ENCODE measurements around the gene IL13RA2. TPM values are rescaled to one million over a fixed set of nuclear protein-coding genes. Genes with fewer than 3 reads are reported as not detected.

IL13RA2 gene
- total and polyA plus RNA-seq, 4 donors: 1.9 to 5.4 (median 2.8) TPM

GRCh38 chrX:115029440-115029839, 12.0 kb upstream of the IL13RA2 start:
- H3K36me3 ChIP-seq (ENCODE audit: control insufficient read depth in 4 of 4, insufficient read depth in 3 of 4, low read depth in 1 of 4, low read length in 3 of 4): no peaks in the 10 kb centered on the region
- no peak overlapping the region for H3K4me3 ChIP-seq (ENCODE audit: low read depth in 1 of 3, low read length in 3 of 3)
- no peak overlapping the region for H3K9ac ChIP-seq (ENCODE audit: low read depth in 1 of 2, low read length in 2 of 2)
- H3K27ac ChIP-seq (ENCODE audit: low read depth in 1 of 2, low read length in 2 of 2): no peak overlapping the region
- no peaks in the 10 kb centered on the region for H3K27me3 ChIP-seq (ENCODE audit: control insufficient read depth in 4 of 4, insufficient read depth in 4 of 4, low read length in 3 of 4)
- no peaks in the 10 kb centered on the region for H3K9me3 ChIP-seq (ENCODE audit: control insufficient read depth in 4 of 4, low read length in 3 of 4)
- no peaks in the 10 kb centered on the region for H3K4me1 ChIP-seq (ENCODE audit: control insufficient read depth in 4 of 4, insufficient read depth in 4 of 4, low read length in 3 of 4)
- no peak for DNase-seq (ENCODE audit: low spot score)
- TF ChIP-seq TAF1 (conservative IDR thresholded peaks at IDR 0.05) (no peak), FOXA2 (IDR thresholded peaks at IDR 0.05) (no peak), NR2F2 (IDR thresholded peaks at IDR 0.05) (no peak)

GRCh38 chrX:115023811-115024210, 6.4 kb upstream of the IL13RA2 start:
- H3K27me3 ChIP-seq (ENCODE audit: control insufficient read depth in 4 of 4, insufficient read depth in 4 of 4, low read length in 3 of 4): no peaks in the 10 kb centered on the region
- 88% methylated on average over 3 of the region's 3 CpGs for WGBS
- no peaks in the 10 kb centered on the region for H3K36me3 ChIP-seq (ENCODE audit: control insufficient read depth in 4 of 4, insufficient read depth in 3 of 4, low read depth in 1 of 4, low read length in 3 of 4)
- no peak for DNase-seq (ENCODE audit: low spot score)
- H3K27ac ChIP-seq (ENCODE audit: low read depth in 1 of 2, low read length in 2 of 2): no peak overlapping the region
- H3K9me3 ChIP-seq (ENCODE audit: control insufficient read depth in 4 of 4, low read length in 3 of 4): no peaks in the 10 kb centered on the region
- H3K4me1 ChIP-seq (ENCODE audit: control insufficient read depth in 4 of 4, insufficient read depth in 4 of 4, low read length in 3 of 4): no peaks in the 10 kb centered on the region
- no peak overlapping the region for H3K9ac ChIP-seq (ENCODE audit: low read depth in 1 of 2, low read length in 2 of 2)
- no peak for TF ChIP-seq EGR1 (IDR thresholded peaks at IDR 0.05; ENCODE audit: low read depth in 2 of 2)
- TF ChIP-seq ATF3 (IDR thresholded peaks at IDR 0.05): no peak
- TF ChIP-seq HNF4A (conservative IDR thresholded peaks at IDR 0.05): no peak
- TF ChIP-seq CTCF (IDR thresholded peaks at IDR 0.05; ENCODE audit: low read depth, low read length, missing input control): no peak
- TF ChIP-seq ZBTB33 (IDR thresholded peaks at IDR 0.05): no peak
- TF ChIP-seq JUND (IDR thresholded peaks at IDR 0.05): no peak
- no peak for TF ChIP-seq TAF1 (conservative IDR thresholded peaks at IDR 0.05)
- no peak for TF ChIP-seq FOXA1 (IDR thresholded peaks at IDR 0.05)
- no peak for TF ChIP-seq HNF4G (IDR thresholded peaks at IDR 0.05)
- TF ChIP-seq NR2F2 (IDR thresholded peaks at IDR 0.05): no peak
- TF ChIP-seq FOXA2 (IDR thresholded peaks at IDR 0.05): no peak
- no peak for TF ChIP-seq MAX (IDR thresholded peaks at IDR 0.05)
- TF ChIP-seq RAD21 (IDR thresholded peaks at IDR 0.05): no peak
- no peak overlapping the region for H3K4me3 ChIP-seq (ENCODE audit: low read depth in 1 of 3, low read length in 3 of 3)

GRCh38 chrX:115023139-115023538, 5.7 kb upstream of the IL13RA2 start:
- H3K36me3 ChIP-seq (ENCODE audit: control insufficient read depth in 4 of 4, insufficient read depth in 3 of 4, low read depth in 1 of 4, low read length in 3 of 4): no peaks in the 10 kb centered on the region
- no peaks in the 10 kb centered on the region for H3K9me3 ChIP-seq (ENCODE audit: control insufficient read depth in 4 of 4, low read length in 3 of 4)
- no peak overlapping the region for H3K4me3 ChIP-seq (ENCODE audit: low read depth in 1 of 3, low read length in 3 of 3)
- 42% methylated on average over 2 of the region's 2 CpGs for WGBS
- DNase-seq (ENCODE audit: low spot score): no peak
- H3K4me1 ChIP-seq (ENCODE audit: control insufficient read depth in 4 of 4, insufficient read depth in 4 of 4, low read length in 3 of 4): no peaks in the 10 kb centered on the region
- H3K9ac ChIP-seq (ENCODE audit: low read depth in 1 of 2, low read length in 2 of 2): no peak overlapping the region
- H3K27me3 ChIP-seq (ENCODE audit: control insufficient read depth in 4 of 4, insufficient read depth in 4 of 4, low read length in 3 of 4): no peaks in the 10 kb centered on the region
- H3K27ac ChIP-seq (ENCODE audit: low read depth in 1 of 2, low read length in 2 of 2): no peak overlapping the region
- TF ChIP-seq HNF4G (IDR thresholded peaks at IDR 0.05) (no peak), REST (IDR thresholded peaks at IDR 0.05) (no peak)
